DND-41 (cell line): ENCODE data around the gene CDK2AP2.
"Not testable (repeated sequence)": the region's sequence is repeated elsewhere in the genome, so short reads cannot be mapped to it uniquely, and the experiment has no call there.

Source experiments
- ATAC-seq: fragments of 200-7000 bp; cut with Tn5 transposase; 3 replicates; pipeline ENCODE4 v1.9.1; 2021; ENCODE audit warnings: low read depth; ENCODE audit not compliant: insufficient read depth
- DNase-seq: peaks from one replicate; pipeline ENCODE4 v3.0.0-alpha.2; 2020
- H2AFZ ChIP-seq: 2 replicates; pipeline ENCODE4 v1.6.0; 2012; ENCODE audit warnings: low read depth, low read length
- H3K27ac ChIP-seq: 2 replicates; pipeline ENCODE4 v1.5.1; 2012; ENCODE audit warnings: low read length, inconsistent platforms
- H3K27me3 ChIP-seq: fragments of 200-600 bp; sonication (generic); 2 replicates; pipeline ENCODE4 v1.6.0; 2012; ENCODE audit warnings: low read length, mild to moderate bottlenecking, inconsistent platforms; ENCODE audit not compliant: insufficient read depth, poor library complexity
- H3K36me3 ChIP-seq: 2 replicates; pipeline ENCODE4 v1.5.1; 2012; ENCODE audit warnings: low read length, inconsistent platforms; ENCODE audit not compliant: insufficient read depth
- H3K4me1 ChIP-seq: 2 replicates; pipeline ENCODE4 v1.5.1; 2012; ENCODE audit warnings: mild to moderate bottlenecking, low read length; ENCODE audit not compliant: insufficient read depth
- H3K4me2 ChIP-seq: 2 replicates; pipeline ENCODE4 v1.6.0; 2012; ENCODE audit warnings: mild to moderate bottlenecking, moderate library complexity, low read length, inconsistent platforms; ENCODE audit not compliant: insufficient read depth
- H3K4me3 ChIP-seq, 2 experiments: fragments of 200-600 bp in 1 of 2; shearing (Covaris generic) in 1 of 2; 2 replicates each; pipeline ENCODE4 v1.5.1; 2012 to 2016; ENCODE audit warnings: inconsistent platforms in 2 of 2, low read length in 2 of 2, mild to moderate bottlenecking in 2 of 2, low read depth in 1 of 2, moderate library complexity in 1 of 2
- H3K79me2 ChIP-seq: 2 replicates; pipeline ENCODE4 v1.6.0; 2012; ENCODE audit warnings: low read length, inconsistent platforms; ENCODE audit not compliant: insufficient read depth
- H3K9ac ChIP-seq: 2 replicates; pipeline ENCODE4 v1.6.0; 2012; ENCODE audit warnings: low read depth, mild to moderate bottlenecking, inconsistent platforms, low read length, moderate library complexity
- H3K9me3 ChIP-seq: 2 replicates; pipeline ENCODE4 v1.5.1; 2012; ENCODE audit warnings: low read length, moderate library complexity, mild to moderate bottlenecking, inconsistent platforms; ENCODE audit not compliant: insufficient read depth, severe bottlenecking
- H4K20me1 ChIP-seq: 2 replicates; pipeline ENCODE4 v1.6.0; 2012; ENCODE audit warnings: low read length; ENCODE audit not compliant: insufficient read depth
- EZH2 ChIP-seq: IDR thresholded peaks from 3 replicates; pipeline ENCODE4 v1.6.1; 2012; ENCODE audit warnings: borderline replicate concordance, low read depth, mild to moderate bottlenecking, moderate library complexity, low read length, inconsistent platforms; ENCODE audit not compliant: severe bottlenecking
- TF ChIP-seq, protein P1 (sequence below): IDR thresholded peaks from 2 replicates; pipeline ENCODE4 v1.5.1; 2012; ENCODE audit warnings: borderline replicate concordance, low read length, moderate library complexity, mild to moderate bottlenecking; ENCODE audit not compliant: poor library complexity, severe bottlenecking; ENCODE audit errors: extremely low read depth

The CDK2AP2 gene

DNA sequence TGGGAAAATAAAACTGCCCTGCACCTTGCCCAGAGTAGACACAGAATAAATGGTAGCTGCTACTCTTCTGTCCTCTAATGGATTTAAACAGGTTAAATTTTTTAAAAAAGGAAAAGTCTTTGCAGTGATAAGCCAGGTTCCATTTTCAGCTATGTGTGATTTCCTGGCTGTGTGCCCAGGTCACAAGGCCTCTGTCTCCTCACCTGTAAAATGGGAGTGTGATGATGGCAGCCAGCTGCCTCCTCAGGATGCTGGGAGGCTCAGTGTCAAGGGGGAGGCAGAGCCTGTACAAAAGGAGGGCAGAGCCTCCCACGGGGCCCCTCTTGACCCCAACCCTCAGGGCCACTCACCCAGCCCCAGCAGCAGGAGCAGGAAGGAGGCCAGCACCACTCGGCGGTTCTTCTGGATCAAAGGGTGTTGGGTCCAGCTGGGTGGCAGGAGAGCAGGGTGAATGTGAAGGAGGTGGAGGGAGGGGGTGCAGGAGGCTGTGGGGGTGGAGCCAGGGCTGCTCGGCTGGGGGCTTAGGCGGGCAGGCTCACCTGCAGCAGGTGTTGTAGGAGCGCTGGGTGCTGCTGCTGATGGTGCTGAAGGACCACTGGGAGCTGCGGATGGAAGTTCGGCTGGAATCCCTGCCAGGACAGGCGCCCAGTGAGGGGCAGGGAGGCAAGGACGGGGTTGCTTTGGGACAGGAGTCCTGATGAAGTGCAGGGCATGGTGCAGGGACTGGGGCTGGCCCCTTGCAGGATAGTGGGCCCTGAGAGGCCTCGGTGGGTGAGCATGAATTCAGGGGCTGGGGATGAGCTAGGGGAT is 40.8 kb downstream of the CDK2AP2 start:
- Histone ChIP-seq H3K4me1 (peaks cover 54% of the 10 kb centered on the region), H3K27ac (peak overlapping the region; percentile 87)

DNA sequence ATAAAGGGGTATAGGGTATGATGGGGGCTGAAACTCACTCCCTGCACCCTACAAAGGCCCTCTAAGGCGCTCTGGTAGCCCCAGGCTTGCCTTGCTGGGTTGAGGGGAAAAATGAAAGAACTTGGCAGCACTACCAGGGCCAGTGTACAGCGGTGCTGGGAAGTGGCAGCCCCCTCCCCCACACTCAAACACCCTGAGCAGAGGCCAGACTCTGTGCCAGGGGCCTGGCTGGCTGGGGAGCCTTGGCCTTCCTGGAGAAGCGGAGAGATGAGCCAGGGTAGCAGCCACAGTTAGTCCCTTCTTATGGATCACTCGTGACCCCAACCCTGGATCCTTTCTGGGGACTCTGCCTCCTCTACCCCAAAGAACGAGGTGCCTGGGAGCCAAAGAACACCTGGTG is 41.6 kb downstream of the CDK2AP2 start:
- Histone ChIP-seq H3K27me3 (no peaks in the 10 kb centered on the region), H3K36me3 (peaks cover 12% of the 10 kb centered on the region; the same call in 1 of the 2 replicates), H2AFZ (no peak overlapping the region), H3K4me2 (peak overlapping the region; percentile 14; the same call in 1 of the 2 replicates), H3K4me1 (peaks cover 54% of the 10 kb centered on the region), H3K9ac (peak overlapping the region; percentile 95), H4K20me1 (no peaks in the 10 kb centered on the region), H3K27ac (peak overlapping the region; percentile 45), H3K79me2 (peaks cover 38% of the 10 kb centered on the region), H3K4me3 (no peak overlapping the region), H3K9me3 (no peaks in the 10 kb centered on the region)
- ATAC-seq (no peak), DNase-seq (no peak)
- no peak for TF ChIP-seq EZH2
- TF ChIP-seq, protein P1, sequence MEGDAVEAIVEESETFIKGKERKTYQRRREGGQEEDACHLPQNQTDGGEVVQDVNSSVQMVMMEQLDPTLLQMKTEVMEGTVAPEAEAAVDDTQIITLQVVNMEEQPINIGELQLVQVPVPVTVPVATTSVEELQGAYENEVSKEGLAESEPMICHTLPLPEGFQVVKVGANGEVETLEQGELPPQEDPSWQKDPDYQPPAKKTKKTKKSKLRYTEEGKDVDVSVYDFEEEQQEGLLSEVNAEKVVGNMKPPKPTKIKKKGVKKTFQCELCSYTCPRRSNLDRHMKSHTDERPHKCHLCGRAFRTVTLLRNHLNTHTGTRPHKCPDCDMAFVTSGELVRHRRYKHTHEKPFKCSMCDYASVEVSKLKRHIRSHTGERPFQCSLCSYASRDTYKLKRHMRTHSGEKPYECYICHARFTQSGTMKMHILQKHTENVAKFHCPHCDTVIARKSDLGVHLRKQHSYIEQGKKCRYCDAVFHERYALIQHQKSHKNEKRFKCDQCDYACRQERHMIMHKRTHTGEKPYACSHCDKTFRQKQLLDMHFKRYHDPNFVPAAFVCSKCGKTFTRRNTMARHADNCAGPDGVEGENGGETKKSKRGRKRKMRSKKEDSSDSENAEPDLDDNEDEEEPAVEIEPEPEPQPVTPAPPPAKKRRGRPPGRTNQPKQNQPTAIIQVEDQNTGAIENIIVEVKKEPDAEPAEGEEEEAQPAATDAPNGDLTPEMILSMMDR: no peak

More for the DNA sequence above, 40.8 kb downstream of the CDK2AP2 start:
- TF ChIP-seq, protein P1: no peak
- TF ChIP-seq EZH2: no peak
- H2AFZ ChIP-seq: no peak overlapping the region
- H3K4me3 ChIP-seq: peak overlapping the region in 1 of 2 experiments; percentile 60; a peak in 2 of 4 replicates
- H4K20me1 ChIP-seq: no peaks in the 10 kb centered on the region
- H3K36me3 ChIP-seq: peaks cover 12% of the 10 kb centered on the region; the same call in 1 of the 2 replicates
- no peaks in the 10 kb centered on the region for H3K9me3 ChIP-seq
- DNase-seq (peak; percentile 4), ATAC-seq (no peak)
- peaks cover 38% of the 10 kb centered on the region for H3K79me2 ChIP-seq
- no peaks in the 10 kb centered on the region for H3K27me3 ChIP-seq
- H3K9ac ChIP-seq: peak overlapping the region; percentile 95
- peak overlapping the region; percentile 98 for H3K4me2 ChIP-seq

- peak overlapping the region; percentile 97 for H3K27ac ChIP-seq
- peaks cover 54% of the 10 kb centered on the region for H3K4me1 ChIP-seq
- not testable (repeated sequence) for H3K27me3 ChIP-seq, H2AFZ ChIP-seq, DNase-seq, H3K9me3 ChIP-seq, ATAC-seq, H4K20me1 ChIP-seq
- H3K4me2 ChIP-seq: peak overlapping the region; percentile 75
- H3K79me2 ChIP-seq: peaks cover 38% of the 10 kb centered on the region
- peak overlapping the region; percentile 73 to 89; a peak in 3 of 4 replicates for H3K4me3 ChIP-seq
- H3K9ac ChIP-seq: peak overlapping the region; percentile 92
- H3K36me3 ChIP-seq: peaks cover 12% of the 10 kb centered on the region; the same call in 1 of the 2 replicates
Observed at GRCh38 chr11:67465530-67465929, 42.4 kb downstream of the CDK2AP2 start.

DNA sequence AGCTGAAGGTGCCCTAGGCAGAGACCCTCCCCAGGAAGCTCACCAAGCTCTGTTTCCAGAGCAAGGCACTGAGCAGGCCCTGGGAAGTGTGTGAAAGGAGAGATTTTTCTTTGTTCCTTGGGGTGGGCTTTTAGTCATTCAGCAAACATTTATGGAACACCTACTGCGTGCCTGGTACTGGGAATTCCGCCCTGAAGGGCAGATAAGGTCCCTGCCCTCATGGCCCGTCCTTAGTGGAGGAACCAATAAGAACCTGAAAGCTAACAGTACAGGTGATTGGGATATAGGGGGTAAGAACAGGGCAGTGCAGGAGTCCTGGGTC is 42.8 kb downstream of the CDK2AP2 start:
- DNase-seq (no peak), ATAC-seq (no peak)
- H3K79me2 ChIP-seq: peaks cover 38% of the 10 kb centered on the region
- H3K27me3 ChIP-seq: no peaks in the 10 kb centered on the region
- H3K9me3 ChIP-seq: no peaks in the 10 kb centered on the region
- H2AFZ ChIP-seq: peak overlapping the region; percentile 88
- peak overlapping the region; percentile 92 for H3K9ac ChIP-seq
- peaks cover 54% of the 10 kb centered on the region for H3K4me1 ChIP-seq
- H3K4me3 ChIP-seq: peak overlapping the region; percentile 73 to 89
- H3K36me3 ChIP-seq: peaks cover 12% of the 10 kb centered on the region; the same call in 1 of the 2 replicates
- TF ChIP-seq EZH2: no peak
- TF ChIP-seq, protein P1: no peak
- peak overlapping the region; percentile 97 for H3K27ac ChIP-seq
- no peaks in the 10 kb centered on the region for H4K20me1 ChIP-seq
- peak overlapping the region; percentile 75 for H3K4me2 ChIP-seq
